Stimulated activated CD8-positive, alpha-beta memory T cell treated with anti-CD3 and anti-CD28 coated beads, Interleukin-4, amount 100 ng/mL, for 48 hours (primary cell): ENCODE results near the gene LMNTD2.
"Not testable (repeated sequence)": the region's sequence is repeated elsewhere in the genome, so short reads cannot be mapped to it uniquely, and the experiment has no call there.

Experiments used
- DNase-seq: peaks from one replicate; pipeline ENCODE4 v3.0.0-alpha.2; 2020

Gene LMNTD2

DNA sequence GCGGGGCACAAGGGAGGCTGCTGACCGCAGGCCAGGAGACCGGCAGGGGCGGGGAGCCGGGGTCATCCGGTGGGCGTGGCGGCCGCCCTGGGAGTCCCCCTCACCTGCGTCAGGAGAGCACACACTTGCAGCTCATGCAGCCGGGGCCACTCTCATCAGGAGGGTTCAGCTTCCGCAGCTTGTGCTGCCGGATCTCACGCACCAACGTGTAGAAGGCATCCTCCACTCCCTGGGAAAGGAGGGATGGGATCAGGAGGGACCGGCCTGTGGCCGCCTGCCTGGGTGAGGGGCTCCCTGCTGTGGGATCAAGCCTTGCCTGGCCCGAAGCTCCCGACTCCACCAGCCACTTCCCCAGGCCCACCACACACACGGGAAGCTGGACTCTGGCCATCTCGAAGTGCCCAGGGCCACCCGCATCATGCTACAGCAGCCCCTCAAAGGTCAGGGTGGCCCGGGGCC lies 28.0 kb downstream of the LMNTD2 start:
- DNase-seq = no peak

DNA sequence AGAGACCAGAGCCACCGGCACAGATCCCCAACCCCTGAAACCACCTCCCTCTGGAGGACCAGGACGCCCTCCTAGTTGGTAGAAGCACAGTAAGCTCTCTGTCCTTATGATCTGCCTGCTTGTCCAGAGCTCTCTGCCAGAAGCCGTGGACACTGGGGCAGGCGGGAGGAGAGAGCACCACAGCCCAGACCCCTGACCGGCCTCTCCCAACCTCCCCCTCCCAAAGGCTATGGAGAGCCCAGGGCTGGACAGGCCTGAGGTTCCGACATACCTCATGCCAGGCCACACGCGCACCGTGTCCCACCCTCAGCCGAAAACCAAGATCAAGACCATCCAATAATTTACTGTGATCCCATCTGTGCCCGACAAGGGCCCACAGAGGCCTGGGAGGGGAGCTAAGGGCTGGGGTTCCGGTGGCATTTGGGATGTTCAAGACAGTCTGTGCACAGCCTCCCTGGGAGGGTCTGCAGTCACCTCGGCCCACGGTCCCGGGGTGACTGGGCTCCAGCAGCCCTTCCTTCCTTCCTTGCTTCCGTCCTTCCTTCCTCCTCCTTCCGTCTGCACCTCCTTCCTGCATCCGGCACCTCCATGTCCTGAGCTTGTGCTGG lies 28.5 kb downstream of the LMNTD2 start:
- no peak for DNase-seq

DNA sequence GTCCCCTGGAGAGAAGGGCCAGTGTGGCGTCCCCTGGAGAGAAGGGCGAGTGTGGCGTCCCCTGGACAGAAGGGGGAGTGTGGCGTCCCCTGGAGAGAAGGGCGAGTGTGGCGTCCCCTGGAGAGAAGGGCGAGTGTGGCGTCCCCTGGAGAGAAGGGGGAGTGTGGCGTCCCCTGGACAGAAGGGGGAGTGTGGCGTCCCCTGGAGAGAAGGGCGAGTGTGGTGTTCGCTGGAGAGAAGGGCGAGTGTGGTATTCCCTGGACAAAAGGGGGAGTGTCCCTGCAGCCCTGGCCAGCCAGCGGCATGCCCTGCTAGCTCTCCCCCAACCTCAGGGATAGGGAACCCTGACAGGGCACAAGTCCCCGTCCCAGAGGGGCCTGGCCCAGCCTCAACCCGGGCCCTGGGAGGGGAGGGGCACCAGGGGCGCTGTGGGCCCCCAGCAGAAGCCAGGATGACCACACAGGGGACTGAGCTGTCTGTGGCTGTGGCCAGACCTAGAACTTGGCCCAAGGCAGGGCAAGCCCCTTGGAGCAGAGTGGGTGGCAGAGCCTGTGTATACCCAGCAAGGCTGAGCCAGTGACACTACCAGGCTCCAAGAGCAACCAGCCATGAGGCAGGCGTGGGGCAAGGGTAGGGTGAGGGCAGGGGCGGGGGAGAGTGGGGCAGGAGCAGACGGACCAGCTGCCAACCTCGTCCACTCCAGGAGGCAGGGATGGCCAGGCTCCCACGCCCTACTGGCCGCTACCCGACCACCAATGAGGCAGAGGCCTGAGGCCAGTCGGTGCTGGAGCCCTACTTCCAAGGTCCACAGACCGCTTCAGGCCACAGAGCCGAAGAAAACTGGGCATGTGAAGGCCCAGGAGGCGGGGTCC lies 29.3 kb downstream of the LMNTD2 start:
- DNase-seq = no peak

DNA sequence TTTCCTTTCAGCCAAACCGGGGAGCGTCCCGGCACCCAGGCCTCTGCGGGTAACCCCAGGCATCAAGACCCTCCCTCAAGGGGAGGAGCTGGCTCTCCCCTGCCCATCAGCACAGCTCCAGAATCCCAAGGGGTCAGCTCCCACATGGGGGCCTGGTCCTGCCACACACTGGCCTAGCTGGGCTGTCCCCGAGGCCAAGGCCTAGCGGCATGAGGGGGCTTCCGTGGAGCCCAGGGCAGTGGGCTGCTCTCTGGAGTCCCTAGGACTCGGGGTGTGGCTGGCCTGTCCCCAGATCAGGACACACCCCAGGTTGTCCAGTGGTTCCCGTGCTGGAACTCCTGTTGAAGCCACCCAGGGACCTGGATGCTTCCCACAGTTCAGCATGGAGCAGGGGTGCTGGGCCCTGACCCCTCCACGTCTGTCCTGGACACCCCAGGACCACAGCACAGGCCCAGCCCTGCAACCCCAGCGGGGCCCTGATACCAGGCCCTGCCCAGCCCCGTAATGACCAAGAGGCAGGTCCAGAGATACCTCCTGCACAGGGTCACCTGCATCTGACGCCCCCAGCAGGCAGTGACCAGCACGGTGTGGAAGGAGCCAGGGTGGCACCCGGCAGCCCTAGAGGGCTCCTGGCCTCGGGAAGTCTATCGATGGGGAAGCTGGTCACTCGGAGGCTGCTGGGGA lies 30.7 kb downstream of the LMNTD2 start:
- no peak for DNase-seq

DNA sequence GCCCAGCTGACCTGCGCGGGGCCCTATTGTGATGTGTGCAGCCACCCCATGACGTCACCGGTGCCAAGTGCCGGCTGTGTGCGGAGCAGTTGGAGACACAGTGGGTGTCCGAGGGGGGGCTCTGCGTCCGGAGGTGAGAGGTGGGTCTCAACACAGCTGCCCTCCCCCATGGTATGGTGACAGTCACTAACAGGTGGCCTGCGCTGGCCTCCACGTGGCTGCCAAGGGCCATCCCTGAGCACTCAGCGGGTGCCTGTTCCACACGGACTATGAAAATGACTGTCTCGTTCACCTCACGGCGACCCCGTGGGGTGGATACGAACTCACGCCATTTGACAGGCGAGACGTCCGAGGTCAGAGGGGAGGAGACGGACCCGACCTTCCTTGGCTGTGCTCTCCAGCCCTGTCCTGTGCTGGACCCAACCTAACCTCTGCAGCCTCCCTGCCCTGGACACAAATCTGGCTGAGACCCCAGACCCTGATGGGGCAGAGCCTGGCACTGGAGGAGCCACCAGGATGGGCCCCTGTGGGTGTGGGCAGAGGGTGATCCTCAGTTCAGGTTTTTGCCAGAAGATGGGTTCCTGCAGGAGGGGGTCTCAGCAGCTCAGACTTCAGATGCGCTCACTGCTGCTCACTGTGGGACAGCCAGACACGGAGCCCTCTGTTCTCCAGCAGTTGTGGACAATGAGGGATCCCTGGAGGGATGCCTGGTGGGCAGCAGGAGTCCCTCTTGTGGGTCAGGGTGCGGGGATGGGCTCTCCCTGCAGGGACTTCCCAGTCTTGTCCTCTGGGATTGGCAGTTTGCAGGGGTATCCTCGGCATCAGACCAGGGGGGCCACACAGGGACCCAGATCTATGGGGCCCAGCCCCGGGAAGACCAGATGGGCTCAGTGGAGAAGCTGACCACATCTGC lies 31.5 kb downstream of the LMNTD2 start:
- no peak for DNase-seq

DNA sequence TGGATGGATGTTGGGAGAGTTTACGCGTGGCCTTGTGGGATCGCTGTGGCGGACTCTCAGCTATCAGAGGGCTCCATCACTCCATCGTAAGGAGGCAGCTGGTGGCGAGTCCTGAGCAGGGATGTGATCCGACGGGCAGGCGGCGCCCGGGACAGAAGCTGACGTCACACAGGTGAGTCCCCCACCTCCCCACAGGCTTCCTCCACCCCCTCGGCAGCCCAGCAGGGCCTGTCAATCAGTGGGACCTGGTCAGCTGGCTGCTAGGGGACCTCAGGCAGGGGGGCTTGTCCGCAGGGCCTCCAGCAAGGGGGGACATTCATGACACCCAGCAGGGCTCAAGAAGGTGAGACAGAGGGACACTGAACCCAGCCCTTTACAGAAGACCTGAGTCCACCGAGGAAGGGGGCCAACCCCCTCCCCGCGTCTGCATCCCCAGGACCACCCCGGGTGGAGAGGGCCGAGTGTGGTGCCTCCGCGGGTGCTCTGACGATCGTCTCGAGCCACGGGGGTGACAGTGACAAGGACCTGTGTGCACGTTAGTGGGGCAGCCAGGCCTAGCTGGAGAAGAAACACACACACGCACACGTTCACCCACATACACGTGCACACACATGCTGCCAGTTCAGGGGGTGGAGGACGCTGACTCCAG lies 32.2 kb downstream of the LMNTD2 start:
- no peak for DNase-seq

DNA sequence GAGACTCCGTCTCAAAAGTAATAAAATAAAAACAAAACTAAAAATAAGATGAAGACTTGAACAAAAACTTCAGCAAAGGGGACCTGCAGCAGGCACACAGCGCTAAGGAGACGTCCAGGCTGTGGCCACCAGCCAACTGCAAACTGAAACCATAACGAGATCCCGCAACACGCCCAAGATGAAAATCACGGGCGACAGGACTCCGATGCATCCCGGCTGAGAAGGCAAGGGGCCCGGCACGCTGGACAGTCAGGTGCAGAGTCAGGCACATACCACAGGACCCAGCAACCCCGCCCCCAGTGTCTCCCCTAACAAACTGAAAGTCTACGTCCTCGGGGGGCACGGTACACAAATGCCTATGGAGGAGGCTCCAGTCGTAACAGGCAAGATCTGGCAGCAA lies 34.3 kb downstream of the LMNTD2 start:
- DNase-seq = no peak

DNA sequence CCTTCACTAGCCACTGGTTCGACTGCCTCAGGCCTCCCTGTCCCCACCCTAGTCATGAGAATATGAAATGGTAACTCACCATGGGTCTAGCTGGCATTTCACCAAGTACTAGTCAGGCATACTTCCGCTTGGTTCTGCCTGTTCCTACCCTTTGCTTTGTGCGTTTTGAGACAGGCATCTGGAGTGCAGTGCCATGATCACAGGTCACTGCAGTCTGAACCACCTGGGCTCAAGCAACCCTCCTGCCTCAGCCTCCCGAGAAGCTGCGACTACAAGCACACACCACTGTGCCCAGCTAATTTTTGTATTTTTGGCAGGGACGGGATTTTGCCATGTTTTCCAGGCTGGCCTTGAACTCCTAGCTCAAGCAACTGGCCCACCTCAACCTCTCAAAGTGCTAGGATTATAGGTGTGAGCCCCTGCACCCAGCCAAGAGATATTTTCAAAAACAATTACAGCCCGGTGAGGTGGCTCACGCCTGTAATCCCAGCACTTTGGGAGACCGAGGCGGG lies 39.3 kb downstream of the LMNTD2 start:
- DNase-seq = no peak

DNA sequence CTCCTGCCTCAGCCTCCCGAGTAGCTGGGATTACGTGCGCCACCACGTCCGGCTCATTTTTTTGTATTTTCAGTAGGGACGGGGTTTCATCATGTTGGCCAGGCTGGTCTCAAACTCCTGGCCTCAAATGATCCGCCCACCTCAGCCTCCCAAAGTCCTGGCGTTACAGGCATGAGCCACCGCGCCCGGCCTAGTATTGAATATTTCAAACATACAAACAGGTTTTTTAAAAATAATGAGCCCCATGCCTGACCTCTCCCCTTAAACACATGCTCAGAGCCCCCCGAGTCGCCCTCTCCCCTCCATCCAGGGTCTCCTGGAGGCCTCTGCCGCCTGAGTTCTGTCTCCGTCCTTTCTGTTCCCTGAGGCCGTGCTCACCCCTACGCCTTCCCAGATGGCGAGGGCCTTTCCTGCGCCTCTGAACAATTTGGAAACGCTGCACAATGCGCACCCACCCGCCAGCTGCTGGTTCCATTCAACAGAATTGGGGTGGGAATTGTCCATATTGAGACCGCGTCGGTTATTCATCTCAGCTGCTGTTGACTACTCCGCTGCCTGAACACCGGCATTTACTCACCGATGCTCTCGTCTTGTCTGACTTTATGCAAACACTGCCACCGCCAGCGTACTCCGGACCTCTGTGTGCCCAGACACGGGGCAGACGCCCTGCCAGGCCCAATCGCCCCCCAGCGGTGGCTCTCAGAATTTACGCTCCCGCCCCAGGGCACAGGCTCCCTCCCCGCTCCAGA lies 39.9 kb downstream of the LMNTD2 start:
- no peak for DNase-seq

DNA sequence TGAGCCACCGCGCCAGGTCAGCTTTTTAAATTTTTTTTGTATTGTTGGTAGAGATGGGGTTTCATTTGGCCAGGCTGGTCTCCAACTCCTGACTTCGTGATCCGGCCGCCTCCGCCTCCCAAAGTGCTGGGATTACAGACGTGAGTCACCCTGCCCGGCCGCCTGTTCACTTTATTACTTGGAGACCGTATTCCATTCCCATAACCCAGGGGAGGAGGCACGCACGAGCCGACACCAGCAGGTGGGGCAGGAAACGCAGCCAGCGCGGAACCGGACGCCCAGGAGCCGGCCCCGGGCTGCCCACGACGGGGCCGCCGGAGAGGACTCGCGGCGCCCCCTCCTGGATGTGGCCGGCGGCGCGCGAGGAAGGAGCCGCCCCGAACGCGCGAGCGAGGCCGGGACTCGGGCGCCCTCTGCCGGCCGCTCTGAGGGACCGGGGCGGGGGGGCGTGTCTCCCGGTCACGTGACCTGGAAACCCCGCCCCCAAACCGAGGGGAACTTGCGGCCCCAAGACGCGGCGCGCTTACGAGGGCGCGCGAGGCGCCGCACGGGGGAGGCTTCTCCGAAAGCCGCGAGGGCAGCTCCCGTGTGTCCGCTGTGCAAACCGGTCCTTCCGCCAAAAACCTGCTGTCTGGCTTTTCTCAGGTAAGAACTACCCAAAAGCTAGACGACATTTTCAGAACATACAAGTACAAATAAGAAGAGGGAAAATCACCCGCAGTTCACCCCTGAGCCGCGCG lies 41.9 kb downstream of the LMNTD2 start:
- peak; percentile 92 for DNase-seq

DNA sequence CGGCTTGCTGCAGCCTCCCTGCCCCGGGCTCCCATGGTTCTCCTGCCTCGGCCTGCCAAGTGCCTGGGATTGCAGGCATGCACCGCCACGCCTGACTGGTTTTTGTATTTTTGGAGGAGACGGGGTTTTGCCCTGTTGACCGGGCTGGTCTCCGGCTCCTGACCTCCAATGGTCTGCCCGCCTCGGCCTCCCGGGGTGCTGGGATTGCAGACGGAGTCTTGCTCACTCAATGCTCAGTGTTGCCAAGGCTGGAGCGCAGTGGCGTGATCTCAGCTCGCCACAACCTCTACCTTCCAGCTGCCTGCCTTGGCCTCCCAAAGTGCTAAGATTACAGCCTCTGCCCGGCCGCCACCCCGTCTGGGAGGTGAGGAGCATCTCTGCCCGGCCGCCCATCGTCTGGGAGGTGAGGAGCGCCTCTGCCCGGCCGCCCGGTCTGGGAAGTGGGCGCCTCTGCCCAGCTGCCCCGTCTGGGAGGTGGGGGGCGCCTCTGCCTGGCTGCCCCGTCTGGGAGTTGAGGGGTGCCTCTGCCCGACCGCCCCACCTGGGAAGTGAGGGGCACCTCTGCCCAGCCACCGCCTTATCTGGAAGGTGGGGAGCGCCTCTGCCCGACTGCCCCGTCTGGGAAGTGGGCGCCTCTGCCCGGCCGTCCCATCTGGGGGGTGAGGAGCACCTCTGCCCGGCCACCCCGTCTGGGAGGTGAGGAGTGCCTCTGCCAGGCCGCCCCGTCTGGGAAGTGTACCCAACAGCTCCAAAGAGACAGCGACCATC lies 43.4 kb downstream of the LMNTD2 start:
- not testable (repeated sequence) for DNase-seq

DNA sequence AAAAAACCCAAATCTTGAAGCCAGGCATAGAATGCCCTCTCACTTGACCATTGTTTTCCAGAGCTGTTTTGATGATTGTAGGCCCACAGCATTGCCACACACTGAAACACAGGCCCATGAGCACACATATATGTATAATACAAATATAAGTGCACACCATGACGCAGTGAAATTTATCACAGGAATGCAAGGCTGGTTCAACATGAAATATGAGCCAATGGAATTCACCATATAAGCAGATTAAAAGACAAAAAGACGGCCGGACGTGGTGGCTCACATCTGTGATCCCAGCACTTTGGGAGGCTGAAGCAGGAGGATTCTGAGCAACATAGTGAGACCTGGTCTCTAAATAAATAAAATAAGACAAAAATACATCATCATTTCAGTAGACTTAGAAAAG lies 44.1 kb downstream of the LMNTD2 start:
- DNase-seq = no peak

DNA sequence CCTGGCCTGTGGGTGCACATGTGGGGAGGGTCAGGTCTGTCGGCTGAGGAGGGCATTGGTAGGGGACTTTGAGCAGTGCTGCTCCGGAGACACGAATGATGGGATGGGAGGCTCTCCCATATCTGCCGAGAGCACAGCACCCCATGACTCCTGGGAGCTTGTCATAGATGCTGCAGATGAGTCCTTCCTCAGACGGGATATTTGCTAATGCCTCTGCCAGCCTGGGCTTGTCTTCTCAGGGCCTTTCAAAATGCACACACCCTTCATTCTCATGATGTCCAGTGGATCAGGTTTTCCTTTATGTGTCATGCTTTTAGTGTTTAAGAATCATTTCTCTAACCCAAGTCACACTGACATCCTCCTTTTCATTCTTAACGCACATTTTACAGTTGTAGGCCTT lies 45.4 kb downstream of the LMNTD2 start:
- DNase-seq = no peak

DNA sequence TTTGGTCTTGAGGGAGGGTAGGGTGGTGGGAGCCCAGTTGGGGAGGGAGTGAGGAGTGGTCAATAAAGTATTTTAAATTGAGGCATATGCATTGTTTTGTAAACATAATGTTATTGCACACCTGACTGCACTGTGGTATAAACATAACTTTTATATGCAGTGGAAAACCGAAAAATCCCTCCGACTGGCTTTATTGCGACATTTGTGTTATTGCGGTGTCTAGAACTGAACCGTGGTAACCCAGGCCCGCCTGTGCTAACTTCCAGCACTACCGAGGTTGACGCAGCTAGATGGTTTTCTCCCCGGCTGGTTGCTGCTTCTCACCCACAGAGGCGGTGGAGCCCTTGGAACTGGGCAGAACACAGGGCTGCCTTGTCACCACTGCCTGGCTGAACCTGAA lies 45.9 kb downstream of the LMNTD2 start:
- DNase-seq = no peak

DNA sequence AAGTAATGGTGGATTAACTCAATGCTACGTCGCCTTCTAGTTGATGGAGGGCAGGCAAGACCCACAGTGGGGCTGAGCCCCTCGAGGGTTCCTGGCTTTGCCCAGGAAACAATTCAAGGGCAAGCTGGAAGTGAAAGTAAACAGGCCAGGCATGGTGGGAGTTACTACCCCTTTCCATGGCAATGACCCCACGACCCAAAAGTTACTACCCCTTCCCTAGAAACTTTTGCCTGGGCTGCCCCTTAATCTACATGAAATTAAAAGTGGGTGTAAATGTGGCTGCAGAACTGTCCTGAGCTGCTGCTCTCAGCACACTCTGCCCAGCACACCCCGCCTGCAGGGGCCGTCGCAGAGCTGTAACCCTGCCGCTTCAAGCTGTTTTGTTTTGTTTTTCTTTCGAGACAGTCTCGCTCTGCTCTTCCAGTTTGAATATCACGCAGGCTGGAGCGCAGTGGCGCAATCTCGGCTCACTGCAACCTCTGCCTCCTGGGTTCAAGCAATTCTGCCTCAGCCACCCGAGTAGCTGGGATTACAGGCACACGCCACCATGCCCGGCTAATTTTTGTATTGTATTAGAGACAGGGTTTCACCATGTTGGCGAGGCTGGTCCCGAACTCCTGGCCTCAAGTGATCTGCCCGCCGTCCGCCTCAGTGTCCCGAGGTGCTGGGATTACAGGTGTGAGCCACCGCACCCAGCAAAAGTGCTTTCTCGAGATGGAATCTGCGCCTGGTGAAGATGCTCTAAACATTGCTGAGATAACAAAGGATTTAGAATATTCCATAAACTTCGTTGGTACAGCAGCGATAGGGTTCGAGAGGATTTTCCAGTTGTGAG lies 47.6 kb downstream of the LMNTD2 start:
- DNase-seq = no peak

DNA sequence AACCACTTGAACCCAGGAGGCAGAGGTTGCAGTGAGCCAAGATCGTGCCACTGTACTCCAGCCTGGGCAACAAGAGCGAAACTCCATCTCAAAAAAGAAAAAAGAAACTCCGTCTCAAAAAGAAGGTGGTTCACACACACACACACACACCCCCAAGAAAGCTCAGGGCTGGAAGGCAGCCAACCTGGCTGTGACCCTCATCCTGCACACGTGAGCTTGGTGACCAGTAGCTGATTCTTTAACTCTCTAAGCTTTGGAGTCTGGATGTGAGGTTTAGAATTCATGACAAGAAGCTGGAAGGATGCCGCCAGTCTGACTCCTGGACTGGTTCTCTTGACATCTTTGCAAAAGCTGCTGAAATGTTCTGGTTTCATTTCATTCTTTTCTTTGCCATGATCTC lies 51.6 kb downstream of the LMNTD2 start:
- no peak for DNase-seq

DNA sequence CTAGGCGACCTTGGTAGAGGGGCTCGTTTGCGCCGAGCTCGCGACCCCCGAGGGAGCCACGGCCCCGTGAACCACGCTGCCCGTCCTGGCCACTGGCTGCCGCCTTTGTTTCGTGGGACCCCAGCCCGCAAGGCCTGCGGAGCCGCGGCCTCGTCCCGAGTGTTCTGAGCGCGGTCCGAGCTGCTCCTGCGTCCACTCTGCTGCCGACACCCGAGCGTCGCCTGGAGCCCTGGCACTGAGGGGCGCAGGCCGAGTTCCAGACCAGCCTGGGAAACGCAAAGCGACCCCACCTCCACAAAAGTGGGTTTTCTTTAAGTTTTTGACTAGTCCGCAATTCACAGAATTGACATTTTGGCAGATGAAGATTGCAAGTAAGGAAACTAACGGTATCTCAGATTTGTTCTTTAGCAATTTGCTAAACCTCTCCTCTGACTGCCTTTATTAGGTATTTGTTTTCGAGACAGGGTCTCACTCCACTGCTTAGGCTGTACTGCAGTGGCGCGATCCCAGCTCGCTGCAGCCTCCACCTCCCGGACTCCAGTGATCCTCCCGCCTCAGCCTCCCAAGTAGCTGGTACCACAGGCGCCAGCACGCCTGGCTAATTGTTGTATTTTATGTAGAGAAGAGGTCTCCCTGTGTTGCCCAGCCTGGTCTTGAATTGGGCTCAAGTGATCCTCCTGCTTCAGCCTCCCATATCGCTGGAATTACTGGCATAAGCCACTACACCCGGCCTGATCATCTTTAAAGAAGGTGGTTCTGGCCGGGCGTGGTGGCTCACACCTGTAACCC lies 52.6 kb downstream of the LMNTD2 start:
- DNase-seq = no peak
